HepG2 (cell line): Measurements from ENCODE around the gene ANKRD1. TPM values are rescaled to one million over a fixed set of nuclear protein-coding genes. Genes with fewer than 3 reads are reported as not detected.

Source experiments
- DRAP1 ChIP-seq: IDR thresholded peaks from 2 replicates; pipeline ENCODE4 v1.6.1; 2016; ENCODE audit warnings: missing genetic modification reagents, missing compliant biosample characterization
- ELF3 ChIP-seq: IDR thresholded peaks from 2 replicates; pipeline ENCODE4 v1.6.1; 2016; ENCODE audit warnings: missing genetic modification reagents, missing compliant biosample characterization
- EZH2 ChIP-seq: conservative IDR thresholded peaks from 2 replicates; pipeline ENCODE4 v1.6.1; 2012; ENCODE audit warnings: mild to moderate bottlenecking, low read depth, low read length, moderate library complexity
- FOXK2 ChIP-seq: fragments of 450-650 bp; IDR thresholded peaks from 2 replicates; pipeline ENCODE4 v1.6.1; 2016
- FOXO4 ChIP-seq: sonication (generic); formaldehyde crosslinking; conservative IDR thresholded peaks from 2 replicates; pipeline ENCODE4 v1.8.1; 2023; ENCODE audit warnings: missing genetic modification reagents
- HOXD1 ChIP-seq: sonication (generic); formaldehyde crosslinking; IDR thresholded peaks from 2 replicates; pipeline ENCODE4 v1.5.0; 2020; ENCODE audit warnings: missing genetic modification reagents
- MBD4 ChIP-seq: IDR thresholded peaks from 2 replicates; pipeline ENCODE4 v1.6.1; 2012; ENCODE audit warnings: low read length, inconsistent platforms, borderline replicate concordance
- ONECUT2 ChIP-seq: sonication (generic); formaldehyde crosslinking; IDR thresholded peaks from 2 replicates; pipeline ENCODE4 v1.4.0; 2020; ENCODE audit warnings: missing genetic modification reagents
- PAF1 ChIP-seq: IDR thresholded peaks from 2 replicates; pipeline ENCODE4 v1.6.1; 2016; ENCODE audit warnings: missing genetic modification reagents, missing compliant biosample characterization
- TARDBP ChIP-seq: sonication (generic); formaldehyde crosslinking; IDR thresholded peaks from 2 replicates; pipeline ENCODE4 v1.8.0; 2022; ENCODE audit warnings: mild to moderate bottlenecking, missing genetic modification reagents
- ZC3H13 ChIP-seq: sonication (generic); formaldehyde crosslinking; IDR thresholded peaks from 2 replicates; pipeline ENCODE4 v1.8.1; 2023; ENCODE audit warnings: mild to moderate bottlenecking, missing genetic modification reagents, moderate library complexity
- ZFP91 ChIP-seq: sonication (generic); formaldehyde crosslinking; IDR thresholded peaks from 2 replicates; pipeline ENCODE4 v1.9.0; 2022; ENCODE audit warnings: missing genetic modification reagents, mild to moderate bottlenecking, borderline replicate concordance
- ZFY ChIP-seq: sonication (generic); formaldehyde crosslinking; IDR thresholded peaks from 2 replicates; pipeline ENCODE4 v1.4.0; 2020; ENCODE audit warnings: missing genetic modification reagents
- ZKSCAN5 ChIP-seq: sonication (generic); formaldehyde crosslinking; IDR thresholded peaks from 2 replicates; pipeline ENCODE4 v1.5.1; 2020; ENCODE audit warnings: mild to moderate bottlenecking, missing genetic modification reagents
- ZMAT3 ChIP-seq: sonication (generic); formaldehyde crosslinking; conservative IDR thresholded peaks from 2 replicates; pipeline ENCODE4 v1.7.0; 2021; ENCODE audit warnings: missing genetic modification reagents
- ZNF234 ChIP-seq: sonication (generic); formaldehyde crosslinking; conservative IDR thresholded peaks from 2 replicates; pipeline ENCODE4 v1.5.1; 2020; ENCODE audit warnings: mild to moderate bottlenecking, missing genetic modification reagents
- ZNF776 ChIP-seq: sonication (generic); formaldehyde crosslinking; IDR thresholded peaks from 2 replicates; pipeline ENCODE4 v1.4.0; 2020; ENCODE audit warnings: mild to moderate bottlenecking, missing genetic modification reagents
- polyA plus RNA-seq, 8 experiments: library from polyadenylated mRNA; depleted of rRNA in 3 of 8; stranded (reverse) in 7 of 8; unstranded in 1 of 8; fragments of >200 nt; fragmentation: Illumina TruSeq in 4 of 8; extraction: Trizol in 4 of 8; gene quantifications; 2 replicates each; pipeline versions ENCODE4 v1.2.1 to v1.2.3, GENCODE V29; 2011 to 2016; ENCODE audit warnings: low read depth in 4 of 8, missing spikeins in 1 of 8, mixed read lengths in 1 of 8; ENCODE audit not compliant: insufficient read depth in 1 of 8
- total RNA-seq, 5 experiments: library from RNA; depleted of rRNA; stranded (reverse); fragments of >200 nt; fragmentation: Illumina TruSeq; extraction: Trizol; gene quantifications; 2 replicates each; pipeline ENCODE4 v1.2.3, GENCODE V29; 2016; ENCODE audit warnings: low read depth in 1 of 5
- TF ChIP-seq, protein P1 (sequence below): sonication (generic); formaldehyde crosslinking; IDR thresholded peaks from 2 replicates; pipeline ENCODE4 v1.5.0; 2020; ENCODE audit warnings: mild to moderate bottlenecking, missing genetic modification reagents, borderline replicate concordance
- TF ChIP-seq, protein P2 (sequence below): sonication (generic); formaldehyde crosslinking; IDR thresholded peaks from 2 replicates; pipeline ENCODE4 v1.4.0; 2020; ENCODE audit warnings: missing genetic modification reagents
- TF ChIP-seq, protein P3 (sequence below): IDR thresholded peaks from 2 replicates; pipeline ENCODE4 v1.6.1; 2012; ENCODE audit warnings: low read depth, low read length, improper control_type of control experiment

Gene ANKRD1
- total and polyA plus RNA-seq, 2 of the 13 experiments (the other 11 are each of a cell fraction or from before 2014, with no cell fraction given): 19.4 to 41.8 TPM

DNA sequence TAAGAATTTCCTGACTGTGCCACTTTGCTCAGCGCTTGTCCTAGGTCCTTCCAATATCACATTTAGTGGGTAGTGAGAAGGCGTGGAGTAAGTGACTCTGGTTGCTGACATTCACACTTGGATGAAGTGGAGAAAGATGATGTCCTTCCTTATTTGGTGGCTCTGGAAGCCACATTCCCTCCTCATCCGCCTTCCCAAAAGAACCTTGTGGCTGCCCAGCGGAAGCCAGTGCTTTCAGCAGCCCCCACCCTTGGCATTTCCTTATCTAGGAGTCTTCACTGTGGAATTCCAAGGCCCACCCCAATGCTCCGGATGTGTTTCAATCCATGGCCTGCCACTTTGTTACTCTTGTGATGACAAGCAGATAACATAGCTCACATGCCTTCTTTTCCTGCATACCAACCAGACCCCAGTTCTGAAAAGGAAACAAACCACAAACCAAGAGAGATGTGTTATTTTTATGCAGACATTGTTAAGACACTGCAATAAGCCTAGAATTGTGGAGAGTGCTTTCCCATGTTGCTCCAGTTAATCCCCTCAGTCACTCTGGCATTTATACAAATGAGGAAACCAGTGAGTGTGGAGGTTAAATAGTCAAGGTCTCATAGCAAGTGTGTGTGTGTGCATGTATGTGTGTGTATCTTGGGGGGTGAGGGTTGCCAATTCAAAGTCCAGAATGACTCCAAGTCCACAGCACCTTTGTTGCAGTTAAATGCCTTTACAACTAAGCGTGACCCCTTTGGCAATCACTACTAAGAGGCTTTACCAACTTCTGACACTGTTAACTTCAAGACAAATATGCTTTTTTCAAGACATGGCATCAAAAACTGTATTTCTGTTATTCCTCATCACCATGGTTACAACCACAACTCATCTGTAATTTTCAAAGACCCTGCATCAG, 10.3 kb upstream of the ANKRD1 start (continued):
- TF ChIP-seq DRAP1: peak; percentile 67; the same call in 1 of the 2 replicates
- TF ChIP-seq, protein P1, sequence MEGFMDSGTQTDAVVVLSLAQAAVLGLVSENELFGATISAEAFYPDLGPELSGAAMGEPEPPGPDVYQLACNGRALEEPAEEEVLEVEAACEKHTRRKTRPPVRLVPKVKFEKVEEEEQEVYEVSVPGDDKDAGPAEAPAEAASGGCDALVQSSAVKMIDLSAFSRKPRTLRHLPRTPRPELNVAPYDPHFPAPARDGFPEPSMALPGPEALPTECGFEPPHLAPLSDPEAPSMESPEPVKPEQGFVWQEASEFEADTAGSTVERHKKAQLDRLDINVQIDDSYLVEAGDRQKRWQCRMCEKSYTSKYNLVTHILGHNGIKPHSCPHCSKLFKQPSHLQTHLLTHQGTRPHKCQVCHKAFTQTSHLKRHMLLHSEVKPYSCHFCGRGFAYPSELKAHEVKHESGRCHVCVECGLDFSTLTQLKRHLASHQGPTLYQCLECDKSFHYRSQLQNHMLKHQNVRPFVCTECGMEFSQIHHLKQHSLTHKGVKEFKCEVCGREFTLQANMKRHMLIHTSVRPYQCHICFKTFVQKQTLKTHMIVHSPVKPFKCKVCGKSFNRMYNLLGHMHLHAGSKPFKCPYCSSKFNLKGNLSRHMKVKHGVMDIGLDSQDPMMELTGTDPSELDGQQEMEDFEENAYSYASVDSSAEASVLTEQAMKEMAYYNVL: peak; percentile 62; the same call in 1 of the 2 replicates
- TF ChIP-seq FOXK2: 0 out of 2 replicates have a peak, but pooled peaks have one; percentile 9
- TF ChIP-seq PAF1: no peak
- TF ChIP-seq, protein P2, sequence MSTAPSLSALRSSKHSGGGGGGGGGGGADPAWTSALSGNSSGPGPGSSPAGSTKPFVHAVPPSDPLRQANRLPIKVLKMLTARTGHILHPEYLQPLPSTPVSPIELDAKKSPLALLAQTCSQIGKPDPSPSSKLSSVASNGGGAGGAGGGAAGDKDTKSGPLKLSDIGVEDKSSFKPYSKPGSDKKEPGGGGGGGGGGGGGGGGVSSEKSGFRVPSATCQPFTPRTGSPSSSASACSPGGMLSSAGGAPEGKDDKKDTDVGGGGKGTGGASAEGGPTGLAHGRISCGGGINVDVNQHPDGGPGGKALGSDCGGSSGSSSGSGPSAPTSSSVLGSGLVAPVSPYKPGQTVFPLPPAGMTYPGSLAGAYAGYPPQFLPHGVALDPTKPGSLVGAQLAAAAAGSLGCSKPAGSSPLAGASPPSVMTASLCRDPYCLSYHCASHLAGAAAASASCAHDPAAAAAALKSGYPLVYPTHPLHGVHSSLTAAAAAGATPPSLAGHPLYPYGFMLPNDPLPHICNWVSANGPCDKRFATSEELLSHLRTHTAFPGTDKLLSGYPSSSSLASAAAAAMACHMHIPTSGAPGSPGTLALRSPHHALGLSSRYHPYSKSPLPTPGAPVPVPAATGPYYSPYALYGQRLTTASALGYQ: 0 out of 2 replicates have a peak, but pooled peaks have one; percentile 30
- peak; percentile 82 for TF ChIP-seq ELF3 (CRISPR knock-in tag)
- no peak for TF ChIP-seq ZC3H13 (CRISPR knock-in tag)
- no peak for TF ChIP-seq ZNF234 (CRISPR knock-in tag)
- TF ChIP-seq ZMAT3 (CRISPR knock-in tag): 0 out of 2 replicates have a peak, but pooled peaks have one; percentile 17
- TF ChIP-seq ZFP91 (CRISPR knock-in tag): no peak
- no peak for TF ChIP-seq ZKSCAN5
- TF ChIP-seq EZH2: no peak
- TF ChIP-seq, protein P3, sequence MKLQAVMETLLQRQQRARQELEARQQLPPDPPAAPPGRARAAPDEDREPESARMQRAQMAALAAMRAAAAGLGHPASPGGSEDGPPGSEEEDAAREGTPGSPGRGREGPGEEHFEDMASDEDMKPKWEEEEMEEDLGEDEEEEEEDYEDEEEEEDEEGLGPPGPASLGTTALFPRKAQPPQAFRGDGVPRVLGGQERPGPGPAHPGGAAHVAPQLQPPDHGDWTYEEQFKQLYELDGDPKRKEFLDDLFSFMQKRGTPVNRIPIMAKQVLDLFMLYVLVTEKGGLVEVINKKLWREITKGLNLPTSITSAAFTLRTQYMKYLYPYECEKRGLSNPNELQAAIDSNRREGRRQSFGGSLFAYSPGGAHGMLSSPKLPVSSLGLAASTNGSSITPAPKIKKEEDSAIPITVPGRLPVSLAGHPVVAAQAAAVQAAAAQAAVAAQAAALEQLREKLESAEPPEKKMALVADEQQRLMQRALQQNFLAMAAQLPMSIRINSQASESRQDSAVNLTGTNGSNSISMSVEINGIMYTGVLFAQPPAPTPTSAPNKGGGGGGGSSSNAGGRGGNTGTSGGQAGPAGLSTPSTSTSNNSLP: peak; percentile 71; the same call in 1 of the 2 replicates
- no peak for TF ChIP-seq ONECUT2 (CRISPR knock-in tag)
- no peak for TF ChIP-seq MBD4
- no peak for TF ChIP-seq HOXD1 (CRISPR knock-in tag)
- no peak for TF ChIP-seq FOXO4
- peak; percentile 82; the same call in 1 of the 2 replicates for TF ChIP-seq TARDBP (CRISPR knock-in tag)
- TF ChIP-seq ZNF776: no peak
- no peak for TF ChIP-seq ZFY (CRISPR knock-in tag)
